Testis (tissue), 3 donors: Measurements from ENCODE around the gene TLE4. TPM values are rescaled to one million over a fixed set of nuclear protein-coding genes. Genes with fewer than 3 reads are reported as not detected.

ENCODE experiments used
- DNase-seq: peaks from one replicate; pipeline ENCODE4 v3.0.0-alpha.2; 2019
- H3K27ac ChIP-seq, 2 donors: fragments of 200-600 bp; sonication (generic); one replicate each; pipeline ENCODE4 v1.5.1; 2019
- H3K27me3 ChIP-seq: fragments of 200-600 bp; sonication (generic); one replicate; pipeline ENCODE4 v1.5.1; 2019
- H3K36me3 ChIP-seq: fragments of 200-600 bp; sonication (generic); one replicate; pipeline ENCODE4 v1.5.1; 2017; ENCODE audit warnings: low read depth; ENCODE audit errors: missing control alignments
- H3K4me1 ChIP-seq: fragments of 200-600 bp; sonication (generic); one replicate; pipeline ENCODE4 v1.5.1; 2019
- H3K4me3 ChIP-seq, 2 donors: fragments of 200-600 bp; sonication (generic); one replicate each; pipeline ENCODE4 v1.5.1; 2017 to 2019
- H3K9me3 ChIP-seq: fragments of 200-600 bp; sonication (generic); one replicate; pipeline ENCODE4 v1.5.1; 2017
- CTCF ChIP-seq, 3 experiments: fragments of 450-650 bp in 2 of 3; fragments of 200-600 bp in 1 of 3; sonication (generic) in 1 of 3; IDR thresholded peaks; one replicate each; pipeline ENCODE4 v1.5.1; 2016 to 2019; ENCODE audit warnings: antibody characterized with exemption in 3 of 3, mild to moderate bottlenecking in 2 of 3, moderate library complexity in 1 of 3
- POLR2A ChIP-seq: fragments of 450-650 bp; IDR thresholded peaks from one replicate; pipeline ENCODE4 v1.6.1; 2017; ENCODE audit warnings: antibody characterized with exemption, mild to moderate bottlenecking, moderate library complexity
- WGBS, 2 donors: methylation state at CpG; one replicate each; pipeline ENCODE4 v1.1.5; 2018; 5-methylcytosine and 5-hydroxymethylcytosine counted together
- intact Hi-C: fragments of 100-400 bp; cut with DNase I; formaldehyde crosslinking; loops from one replicate; pipeline ENCODE4 v1.15.1; 2023; ENCODE audit warnings: low total_unique reads
- polyA plus RNA-seq: library from polyadenylated mRNA; stranded (reverse); fragments of 350-450 nt; fragmentation: Illumina TruSeq; extraction: RNeasy Lipid Tissue Mini Kit (QIAGEN cat#74804); gene quantifications from one replicate; pipeline ENCODE4 v1.2.3, GENCODE V29; 2014; ENCODE audit warnings: low read depth, low replicate concordance; ENCODE audit not compliant: insufficient read depth
- total RNA-seq, 2 donors: library from RNA; depleted of rRNA; stranded (reverse); fragments of >200 nt; gene quantifications; one replicate each; pipeline ENCODE4 v1.2.3, GENCODE V29; 2016

Gene TLE4
- total and polyA plus RNA-seq, 3 donors from 2014 or later: 223 to 311 (median 292) TPM

- 77 to 91% methylated on average over 8 of the region's 8 CpGs for WGBS, 2 donors
- intact Hi-C loops: no loop called here
- no peak for DNase-seq
- H3K4me1 ChIP-seq: no peaks in the 10 kb centered on the region
- no peaks in the 10 kb centered on the region for H3K36me3 ChIP-seq
- H3K4me3 ChIP-seq: no peak overlapping the region
- no peaks in the 10 kb centered on the region for H3K27me3 ChIP-seq
- H3K9me3 ChIP-seq: no peaks in the 10 kb centered on the region
- no peak overlapping the region for H3K27ac ChIP-seq
- TF ChIP-seq POLR2A: no peak
- TF ChIP-seq CTCF (IDR thresholded peaks at IDR 0.05): no peak
Observed at GRCh38 chr9:79684711-79685575, 113.2 kb downstream of the TLE4 start.

GRCh38 chr9:79685577-79685976 is 113.8 kb downstream of the TLE4 start:
- no peak for TF ChIP-seq CTCF (IDR thresholded peaks at IDR 0.05)
- TF ChIP-seq POLR2A: no peak
- Histone ChIP-seq H3K9me3 (no peaks in the 10 kb centered on the region), H3K4me3 (no peak overlapping the region), H3K4me1 (no peaks in the 10 kb centered on the region), H3K36me3 (no peaks in the 10 kb centered on the region), H3K27ac (no peak overlapping the region), H3K27me3 (no peaks in the 10 kb centered on the region)
- intact Hi-C loops: no loop called here
- DNase-seq: no peak
- 64 to 83% methylated on average over 1 of the region's 1 CpG for WGBS, 2 donors

- no peak for TF ChIP-seq POLR2A
- TF ChIP-seq CTCF (IDR thresholded peaks at IDR 0.05): no peak
- Histone ChIP-seq H3K36me3 (no peaks in the 10 kb centered on the region), H3K4me1 (no peaks in the 10 kb centered on the region), H3K9me3 (no peaks in the 10 kb centered on the region), H3K4me3 (no peak overlapping the region), H3K27me3 (no peaks in the 10 kb centered on the region), H3K27ac (no peak overlapping the region)
- no peak for DNase-seq
- intact Hi-C loops: no loop called here
- WGBS, 2 donors: 84 to 86% methylated on average over 8 of the region's 8 CpGs
Observed at GRCh38 chr9:79686381-79687130, 114.8 kb downstream of the TLE4 start.

- intact Hi-C loops: no loop called here
- Histone ChIP-seq H3K9me3 (no peaks in the 10 kb centered on the region), H3K4me3 (no peak overlapping the region), H3K36me3 (no peaks in the 10 kb centered on the region), H3K4me1 (no peaks in the 10 kb centered on the region), H3K27ac (no peak overlapping the region), H3K27me3 (no peaks in the 10 kb centered on the region)
- DNase-seq: no peak
- WGBS, 2 donors: 88 to 92% methylated on average over 8 of the region's 8 CpGs
- no peak for TF ChIP-seq CTCF (IDR thresholded peaks at IDR 0.05)
- no peak for TF ChIP-seq POLR2A
Observed at GRCh38 chr9:79687131-79687447, 115.3 kb downstream of the TLE4 start.
